ENCODE measurements around the gene PHF21A. TPM values are rescaled to one million over a fixed set of nuclear protein-coding genes. Genes with fewer than 3 reads are reported as not detected.

Gene PHF21A
- total RNA-seq, 6 experiments from 2014 or later, result 9.2 to 17.1 (median 10.4) TPM

DNA sequence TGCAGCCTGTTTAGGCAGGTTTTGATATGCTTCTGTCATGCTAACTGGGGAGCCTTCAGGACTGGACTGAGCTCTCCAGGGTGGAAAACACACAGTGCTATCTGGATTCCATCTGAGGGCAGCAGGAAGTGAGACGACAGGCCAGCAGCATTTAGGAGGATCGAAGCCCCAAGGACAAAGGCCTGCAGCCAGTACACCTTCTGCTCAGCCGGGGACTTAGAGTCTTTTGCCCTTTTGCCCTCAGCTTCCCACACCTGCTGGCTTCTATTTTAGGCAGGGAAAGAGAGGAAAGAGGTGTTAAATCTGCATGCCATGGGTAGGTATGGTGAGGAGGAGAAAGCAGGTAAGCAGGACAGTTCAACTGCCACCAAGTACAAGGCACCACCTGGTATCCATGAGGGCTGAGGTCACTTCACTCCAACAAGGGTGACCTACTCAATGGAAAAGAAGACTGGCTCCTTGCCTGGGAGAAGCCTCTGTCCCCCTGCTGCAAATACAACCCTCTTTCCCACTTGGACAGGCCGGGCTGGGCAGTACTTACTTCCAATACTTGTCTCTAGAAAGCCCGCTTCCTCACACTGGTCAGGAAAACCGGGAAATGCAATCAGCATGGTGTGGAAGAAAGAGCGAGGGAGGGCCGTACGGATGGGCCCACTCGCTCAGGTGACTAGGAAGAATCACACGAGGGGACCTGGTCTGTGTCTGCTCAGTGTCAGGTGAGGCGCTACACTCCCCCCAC is 186.5 kb downstream of the PHF21A start:
- ATAC-seq, result peak; percentile 81 to 87 (median 82)
- TF ChIP-seq CTCF (IDR thresholded peaks at IDR 0.05) (no peak), POLR2A (IDR thresholded peaks at IDR 0.05) (no peak)

GRCh38 chr11:45933846-45934579 is 187.2 kb downstream of the PHF21A start:
- H3K27ac ChIP-seq, result peak overlapping the region in 2 of 3 donors; percentile 10 to 48
- peaks cover 0 to 24% (median 11%) of the 10 kb centered on the region in 4 donors for H3K4me1 ChIP-seq
- intact Hi-C loops (cut with DNase I), result no loop called here
- H3K4me3 ChIP-seq, result no peak overlapping the region
- peak in 1 of 3 donors; percentile 43 for DNase-seq
- peaks cover 0 to 22% (median 3%) of the 10 kb centered on the region in 4 donors for H3K36me3 ChIP-seq
- peak in 2 of 4 donors; percentile 3 to 4 for ATAC-seq
- no peak for TF ChIP-seq POLR2A (IDR thresholded peaks at IDR 0.05)
- TF ChIP-seq CTCF (IDR thresholded peaks at IDR 0.05), result no peak
- H3K9me3 ChIP-seq, result no peaks in the 10 kb centered on the region
- H3K27me3 ChIP-seq, result no peaks in the 10 kb centered on the region
- WGBS (ENCODE audit: insufficient coverage, low coverage, low lambda C conversion rate, missing lambda C conversion rate), result 68% methylated on average over 13 of the region's 21 CpGs

More for the DNA sequence above, 186.5 kb downstream of the PHF21A start:
- peak in 1 of 3 donors; percentile 72 for DNase-seq
- Histone ChIP-seq H3K9me3 (no peaks in the 10 kb centered on the region), H3K27me3 (no peaks in the 10 kb centered on the region), H3K4me1 (peaks cover 0 to 24% (median 11%) of the 10 kb centered on the region in 4 donors), H3K27ac (peak overlapping the region in 2 of 3 donors; percentile 10 to 48), H3K36me3 (peaks cover 0 to 22% (median 3%) of the 10 kb centered on the region in 4 donors), H3K4me3 (no peak overlapping the region)
- 11% methylated on average over 3 of the region's 12 CpGs for WGBS (ENCODE audit: insufficient coverage, low coverage, low lambda C conversion rate, missing lambda C conversion rate)
- intact Hi-C loops (cut with DNase I), result no loop called here

- no peak for TF ChIP-seq CTCF (IDR thresholded peaks at IDR 0.05)
- TF ChIP-seq POLR2A (IDR thresholded peaks at IDR 0.05), result no peak
- H3K36me3 ChIP-seq, result peaks cover 0 to 22% (median 3%) of the 10 kb centered on the region in 4 donors
- H3K4me1 ChIP-seq, result peaks cover 0 to 24% (median 11%) of the 10 kb centered on the region in 4 donors
- no peaks in the 10 kb centered on the region for H3K9me3 ChIP-seq
- H3K27me3 ChIP-seq, result no peaks in the 10 kb centered on the region
- no peak overlapping the region for H3K27ac ChIP-seq
- ATAC-seq (peak; percentile 69 to 78 (median 74)), DNase-seq (peak in 1 of 3 donors; percentile 78)
- H3K4me3 ChIP-seq, result no peak overlapping the region
- intact Hi-C loops (cut with DNase I), result no loop called here
- WGBS (ENCODE audit: insufficient coverage, low coverage, low lambda C conversion rate, missing lambda C conversion rate), result 49% methylated on average over 9 of the region's 15 CpGs
These were observed 188.0 kb downstream of the PHF21A start for GRCh38 chr11:45933131-45933831.

DNA sequence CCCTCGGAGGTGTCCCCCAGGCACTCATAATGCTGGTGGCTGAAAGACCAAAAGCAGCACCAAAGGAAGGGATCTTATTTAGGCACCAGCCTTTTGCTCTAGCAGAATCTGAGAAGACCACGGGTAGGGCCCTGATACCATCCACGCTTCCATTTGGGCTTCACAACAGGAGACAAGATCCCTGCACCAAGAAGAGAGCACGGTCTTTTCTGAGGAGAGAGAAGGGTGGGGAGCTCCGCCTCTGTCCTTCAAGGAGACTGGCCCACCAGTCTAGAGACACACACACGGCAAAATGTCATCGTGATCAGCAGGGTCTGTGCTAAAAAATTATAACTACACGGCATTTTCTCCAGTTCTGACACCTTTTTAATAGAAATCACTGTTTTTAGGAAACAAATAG is 189.0 kb downstream of the PHF21A start:
- WGBS (ENCODE audit: insufficient coverage, low coverage, low lambda C conversion rate, missing lambda C conversion rate), result 96% methylated on average over 6 of the region's 8 CpGs
- Histone ChIP-seq H3K27ac (no peak overlapping the region), H3K4me1 (peaks cover 0 to 24% (median 11%) of the 10 kb centered on the region in 4 donors), H3K9me3 (no peaks in the 10 kb centered on the region), H3K36me3 (peaks cover 0 to 17% (median 3%) of the 10 kb centered on the region in 4 donors), H3K27me3 (no peaks in the 10 kb centered on the region), H3K4me3 (no peak overlapping the region)
- no peak for DNase-seq
- no peak for ATAC-seq
- TF ChIP-seq POLR2A (IDR thresholded peaks at IDR 0.05), result no peak
- intact Hi-C loops (cut with DNase I), result no loop called here

Measured in right lobe of liver (tissue), 6 donors.